ENCODE measurements around the gene IRS2.
"Not testable (repeated sequence)": the region's sequence is repeated elsewhere in the genome, so short reads cannot be mapped to it uniquely, and the experiment has no call there.

Gene IRS2

GRCh38 chr13:109732470-109733170 is 53.8 kb downstream of the IRS2 start:
- not testable (repeated sequence) for DNase-seq (ENCODE audit: low spot score)

- no peak for DNase-seq (ENCODE audit: low spot score)
Observed at GRCh38 chr13:109730812-109731335, 55.5 kb downstream of the IRS2 start.

- DNase-seq (ENCODE audit: low spot score) = no peak
Observed at GRCh38 chr13:109728791-109729731, 57.3 kb downstream of the IRS2 start.

GRCh38 chr13:109728061-109728460 is 58.3 kb downstream of the IRS2 start:
- no peak for DNase-seq (ENCODE audit: low spot score)

- no peak for DNase-seq (ENCODE audit: low spot score)
Observed at GRCh38 chr13:109727251-109727650, 59.1 kb downstream of the IRS2 start.

- DNase-seq (ENCODE audit: low spot score) = no peak
Observed at GRCh38 chr13:109725995-109726637, 60.3 kb downstream of the IRS2 start.

GRCh38 chr13:109725297-109725696 is 61.1 kb downstream of the IRS2 start:
- no peak for DNase-seq (ENCODE audit: low spot score)

GRCh38 chr13:109724603-109725002 is 61.8 kb downstream of the IRS2 start:
- no peak for DNase-seq (ENCODE audit: low spot score)

- DNase-seq (ENCODE audit: low spot score) = no peak
Observed at GRCh38 chr13:109723046-109723445, 63.3 kb downstream of the IRS2 start.

- no peak for DNase-seq (ENCODE audit: low spot score)
Observed at GRCh38 chr13:109722068-109722467, 64.3 kb downstream of the IRS2 start.

GRCh38 chr13:109720758-109721184 is 65.6 kb downstream of the IRS2 start:
- DNase-seq (ENCODE audit: low spot score) = no peak

GRCh38 chr13:109719962-109720646 is 66.3 kb downstream of the IRS2 start:
- no peak for DNase-seq (ENCODE audit: low spot score)

- DNase-seq (ENCODE audit: low spot score) = no peak
Observed at GRCh38 chr13:109718726-109719125, 67.7 kb downstream of the IRS2 start.

- no peak for DNase-seq (ENCODE audit: low spot score)
Observed at GRCh38 chr13:109717686-109718085, 68.7 kb downstream of the IRS2 start.

- no peak for DNase-seq (ENCODE audit: low spot score)
Observed at GRCh38 chr13:109715902-109716301, 70.5 kb downstream of the IRS2 start.

GRCh38 chr13:109713681-109714080 is 72.7 kb downstream of the IRS2 start:
- DNase-seq (ENCODE audit: low spot score) = no peak

- DNase-seq (ENCODE audit: low spot score) = no peak
Observed at GRCh38 chr13:109712124-109712722, 74.2 kb downstream of the IRS2 start.

- no peak for DNase-seq (ENCODE audit: low spot score)
Observed at GRCh38 chr13:109707742-109708617, 78.4 kb downstream of the IRS2 start.

- DNase-seq (ENCODE audit: low spot score) = no peak
Observed at GRCh38 chr13:109707044-109707741, 79.2 kb downstream of the IRS2 start.
